Endothelial cell of umbilical vein (primary cell): ENCODE data around the gene COL4A2. TPM values are rescaled to one million over a fixed set of nuclear protein-coding genes. Genes with fewer than 3 reads are reported as not detected.

ENCODE experiments used
- BruUV-seq: library from RNA; stranded (reverse); fragments of 400-500 nt; replicated peaks from 2 replicates; lab custom pipeline; 2021; lab: Mats Ljungman, UMichigan
- CTCF ChIA-PET: fragments of 300-600, 350-600 bp; sonication (Branson Sonifier 250); formaldehyde crosslinking; loops from one replicate; lab custom pipeline; 2021; ENCODE audit warnings: antibody characterized with exemption, inconsistent platforms; lab: Charles Lee
- POLR2A ChIA-PET: fragments of 300-600, 350-600 bp; sonication (Branson Sonifier 250); formaldehyde crosslinking; loops from one replicate; lab custom pipeline; 2021; ENCODE audit warnings: antibody characterized with exemption, inconsistent platforms; lab: Charles Lee
- DNase-seq: peaks from one replicate; pipeline ENCODE4 v3.0.0-alpha.2; 2011; ENCODE audit warnings: low read depth, low spot score
- FAIRE-seq: peaks from 2 replicates; lab custom pipeline; 2011; peaks lifted over from hg19 to GRCh38; lab: Jason Lieb, UNC
- H2AFZ ChIP-seq: 2 replicates; pipeline ENCODE4 v1.6.0; 2012; ENCODE audit warnings: low read depth, low read length, control low read depth, inconsistent platforms
- H3K27ac ChIP-seq: 2 replicates; pipeline ENCODE4 v1.5.1; 2011; ENCODE audit warnings: low read depth, mild to moderate bottlenecking, control low read depth, low read length, moderate library complexity; ENCODE audit not compliant: insufficient read depth
- H3K27me3 ChIP-seq, 2 experiments: 2 replicates each; pipeline versions ENCODE4 v1.6.0 to v1.6.1; 2011; ENCODE audit warnings: low read length in 2 of 2, mixed read lengths in 1 of 2; ENCODE audit not compliant: control insufficient read depth in 2 of 2, insufficient read depth in 2 of 2
- H3K36me3 ChIP-seq, 2 experiments: 2 replicates in 1 of 2; 3 replicates in 1 of 2; pipeline ENCODE4 v1.5.1; 2011; ENCODE audit warnings: low read length in 2 of 2, mild to moderate bottlenecking in 1 of 2, moderate library complexity in 1 of 2; ENCODE audit not compliant: control insufficient read depth in 2 of 2, insufficient read depth in 2 of 2; ENCODE audit errors: extremely low read depth in 1 of 2
- H3K4me1 ChIP-seq: 3 replicates; pipeline ENCODE4 v1.5.1; 2011; ENCODE audit warnings: mild to moderate bottlenecking, low read length; ENCODE audit not compliant: control insufficient read depth, insufficient read depth; ENCODE audit errors: extremely low read depth
- H3K4me2 ChIP-seq: 2 replicates; pipeline ENCODE4 v1.6.1; 2011; ENCODE audit warnings: low read length, control low read depth, mixed read lengths; ENCODE audit not compliant: insufficient read depth
- H3K4me3 ChIP-seq, 3 experiments: fragments of 200-600 bp in 1 of 3; sonication (generic), shearing (Covaris generic) in 1 of 3; replicated peaks in 1 of 3; 2 replicates each; pipeline ENCODE4 v1.5.1; 2011 to 2016; ENCODE audit warnings: control low read depth in 3 of 3, low read length in 3 of 3, mild to moderate bottlenecking in 2 of 3, inconsistent platforms in 1 of 3, low read depth in 1 of 3, moderate library complexity in 1 of 3; ENCODE audit not compliant: insufficient read depth in 1 of 3
- H3K79me2 ChIP-seq: 2 replicates; pipeline ENCODE4 v1.6.0; 2012; ENCODE audit warnings: low read length, inconsistent platforms; ENCODE audit not compliant: control insufficient read depth, insufficient read depth
- H3K9ac ChIP-seq: replicated peaks from 2 replicates; pipeline ENCODE3; 2011; ENCODE audit warnings: low read length, control low read depth; ENCODE audit not compliant: insufficient read depth; ENCODE audit errors: extremely low read depth
- H3K9me1 ChIP-seq: replicated peaks from 3 replicates; pipeline ENCODE4 v1.6.0; 2011; ENCODE audit warnings: mild to moderate bottlenecking, low read length; ENCODE audit not compliant: control insufficient read depth, insufficient read depth; ENCODE audit errors: extremely low read depth
- H3K9me3 ChIP-seq: replicated peaks from 2 replicates; pipeline ENCODE4 v1.5.1; 2012; ENCODE audit warnings: low read length, inconsistent platforms; ENCODE audit not compliant: control insufficient read depth, insufficient read depth
- H4K20me1 ChIP-seq: replicated peaks from 2 replicates; pipeline ENCODE3; 2011; ENCODE audit warnings: mild to moderate bottlenecking, low read length; ENCODE audit not compliant: control insufficient read depth, insufficient read depth; ENCODE audit errors: extremely low read depth
- EZH2 ChIP-seq: IDR thresholded peaks from 2 replicates; pipeline ENCODE4 v1.6.1; 2012; ENCODE audit warnings: borderline replicate concordance, low read depth, mild to moderate bottlenecking, moderate library complexity, low read length, inconsistent platforms; ENCODE audit not compliant: severe bottlenecking
- FOS ChIP-seq: IDR thresholded peaks from 2 replicates; pipeline ENCODE4 v1.6.1; 2011; ENCODE audit warnings: mild to moderate bottlenecking, low read length, moderate library complexity, borderline replicate concordance; ENCODE audit not compliant: insufficient read depth
- GATA2 ChIP-seq: IDR thresholded peaks from 2 replicates; pipeline ENCODE4 v1.7.0; 2011; ENCODE audit warnings: low read depth, mild to moderate bottlenecking, moderate library complexity, mixed read lengths, low read length; ENCODE audit not compliant: insufficient read length, insufficient read depth
- JUN ChIP-seq: IDR thresholded peaks from 2 replicates; pipeline ENCODE4 v1.6.1; 2011; ENCODE audit warnings: borderline replicate concordance, low read depth; ENCODE audit not compliant: insufficient read length, insufficient read depth
- MYC ChIP-seq: IDR thresholded peaks from one replicate; pipeline ENCODE4 v1.6.1; 2011; ENCODE audit warnings: mild to moderate bottlenecking, low read depth, low read length
- POLR2A ChIP-seq: IDR thresholded peaks from 2 replicates; pipeline ENCODE4 v1.6.1; 2012; ENCODE audit warnings: low read depth, mild to moderate bottlenecking, control low read depth, low read length
- POLR2AphosphoS5 ChIP-seq: IDR thresholded peaks from 2 replicates; pipeline ENCODE4 v1.6.1; 2012; ENCODE audit warnings: low read depth, mild to moderate bottlenecking, control low read depth, low read length, moderate library complexity; ENCODE audit not compliant: insufficient read depth
- dilution Hi-C: fragments of 300-500 bp; cut with MboI; formaldehyde crosslinking; loops from one replicate; pipeline ENCODE4 v1.15.0; 2019; ENCODE audit warnings: low sequenced_read_pairs; ENCODE audit not compliant: extremely low pct_ligation_motif_present
- intact Hi-C: fragments of 100-400 bp; cut with micrococcal nuclease; formaldehyde crosslinking; loops from one replicate; pipeline ENCODE4 v1.10.0; 2022
- polyA plus RNA-seq, 4 experiments: library from polyadenylated mRNA; depleted of rRNA in 3 of 4; stranded (reverse) in 3 of 4; unstranded in 1 of 4; fragments of >200 nt; gene quantifications; 2 replicates each; pipeline versions ENCODE4 v1.2.1 to v1.2.3, GENCODE V29; 2011 to 2012; ENCODE audit warnings: missing spikeins in 1 of 4
- total RNA-seq: library from RNA; stranded (reverse); gene quantifications from 2 replicates; pipeline ENCODE4 v1.2.3, GENCODE V29; 2021
- TF ChIP-seq, protein P1 (sequence below): IDR thresholded peaks from 2 replicates; pipeline ENCODE4 v1.6.1; 2011; ENCODE audit not compliant: insufficient read depth, insufficient read length
- TF ChIP-seq, protein P2 (sequence below), 2 donors: IDR thresholded peaks; 1 replicate in 1 of 2; 2 replicates in 1 of 2; pipeline ENCODE4 v1.5.1; 2011; ENCODE audit warnings: low read length in 2 of 2, mild to moderate bottlenecking in 2 of 2, moderate library complexity in 2 of 2, control low read depth in 1 of 2, inconsistent platforms in 1 of 2, low read depth in 1 of 2; ENCODE audit not compliant: insufficient read depth in 1 of 2; ENCODE audit errors: extremely low read depth in 1 of 2

COL4A2 gene
- total and polyA plus RNA-seq, 2 donors (not counting 3 experiments of a cell fraction or from before 2014, with no cell fraction given) = 792 to 940 TPM

DNA sequence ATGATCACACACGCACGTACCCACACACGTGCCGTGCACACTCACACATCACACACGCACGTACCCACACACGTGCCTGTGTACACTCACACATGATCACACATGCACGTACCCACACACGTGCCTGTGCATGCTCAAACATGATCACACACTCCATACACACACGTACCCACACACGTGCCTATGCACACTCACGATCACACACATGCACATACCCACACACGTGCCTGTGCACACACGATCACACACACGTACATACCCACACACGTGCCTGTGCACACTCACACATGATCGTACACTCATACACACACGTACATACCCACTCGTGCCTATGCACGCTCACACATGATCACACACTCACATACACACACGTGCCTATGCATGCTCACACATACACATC, 167.6 kb downstream of the COL4A2 start:
- intact Hi-C loops (loop anchor here (1.0 kb wide), 1 partner anchor 44 kb away; no protein-coding TSS in a partner anchor), dilution Hi-C loops (no loop called here)
- no peak overlapping the region for H3K4me2 ChIP-seq
- peaks cover 21% of the 10 kb centered on the region for H3K4me1 ChIP-seq
- ChIA-PET CTCF (no interaction called here), POLR2A (no interaction called here)
- TF ChIP-seq POLR2AphosphoS5 = no peak
- TF ChIP-seq, protein P1, sequence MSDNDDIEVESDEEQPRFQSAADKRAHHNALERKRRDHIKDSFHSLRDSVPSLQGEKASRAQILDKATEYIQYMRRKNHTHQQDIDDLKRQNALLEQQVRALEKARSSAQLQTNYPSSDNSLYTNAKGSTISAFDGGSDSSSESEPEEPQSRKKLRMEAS = no peak
- no peak for TF ChIP-seq JUN
- TF ChIP-seq POLR2A = no peak
- TF ChIP-seq GATA2 = no peak
- TF ChIP-seq, protein P2, sequence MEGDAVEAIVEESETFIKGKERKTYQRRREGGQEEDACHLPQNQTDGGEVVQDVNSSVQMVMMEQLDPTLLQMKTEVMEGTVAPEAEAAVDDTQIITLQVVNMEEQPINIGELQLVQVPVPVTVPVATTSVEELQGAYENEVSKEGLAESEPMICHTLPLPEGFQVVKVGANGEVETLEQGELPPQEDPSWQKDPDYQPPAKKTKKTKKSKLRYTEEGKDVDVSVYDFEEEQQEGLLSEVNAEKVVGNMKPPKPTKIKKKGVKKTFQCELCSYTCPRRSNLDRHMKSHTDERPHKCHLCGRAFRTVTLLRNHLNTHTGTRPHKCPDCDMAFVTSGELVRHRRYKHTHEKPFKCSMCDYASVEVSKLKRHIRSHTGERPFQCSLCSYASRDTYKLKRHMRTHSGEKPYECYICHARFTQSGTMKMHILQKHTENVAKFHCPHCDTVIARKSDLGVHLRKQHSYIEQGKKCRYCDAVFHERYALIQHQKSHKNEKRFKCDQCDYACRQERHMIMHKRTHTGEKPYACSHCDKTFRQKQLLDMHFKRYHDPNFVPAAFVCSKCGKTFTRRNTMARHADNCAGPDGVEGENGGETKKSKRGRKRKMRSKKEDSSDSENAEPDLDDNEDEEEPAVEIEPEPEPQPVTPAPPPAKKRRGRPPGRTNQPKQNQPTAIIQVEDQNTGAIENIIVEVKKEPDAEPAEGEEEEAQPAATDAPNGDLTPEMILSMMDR (IDR thresholded peaks at IDR 0.05; ENCODE audit: extremely low read depth in 1 of 2, insufficient read depth in 1 of 2, low read depth in 1 of 2, low read length in 2 of 2) = no peak
- TF ChIP-seq MYC = no peak
- TF ChIP-seq EZH2 = no peak
- TF ChIP-seq FOS = no peak
- H2AFZ ChIP-seq = no peak overlapping the region
- no peak overlapping the region for H3K9ac ChIP-seq
- H3K9me3 ChIP-seq = no peaks in the 10 kb centered on the region
- FAIRE-seq = no peak
- no peak for DNase-seq
- no peaks in the 10 kb centered on the region for H3K9me1 ChIP-seq
- no peaks in the 10 kb centered on the region for H3K79me2 ChIP-seq
- no peak overlapping the region for H3K27ac ChIP-seq
- H4K20me1 ChIP-seq = no peaks in the 10 kb centered on the region
- BruUV-seq = no TSS peak
- H3K36me3 ChIP-seq = peaks cover 11 to 33% of the 10 kb centered on the region in 2 experiments
- no peaks in the 10 kb centered on the region for H3K27me3 ChIP-seq
- H3K4me3 ChIP-seq = no peak overlapping the region
